GM19467 (cell line): ENCODE measurements around the gene NUDT21.
A peak's percentile ranks its signal among the peaks of the same experiment; 100 is the strongest.

Experiments used
- ATAC-seq: cut with Tn5 transposase; IDR thresholded peaks from one replicate; pipeline ENCODE4 v1.9.1; 2021; ENCODE audit warnings: mild to moderate bottlenecking, moderate library complexity; ENCODE audit not compliant: unreplicated experiment

NUDT21 gene

GRCh38 chr16:56463153-56463552 is 12.0 kb upstream of the NUDT21 start:
- ATAC-seq, result no peak

DNA sequence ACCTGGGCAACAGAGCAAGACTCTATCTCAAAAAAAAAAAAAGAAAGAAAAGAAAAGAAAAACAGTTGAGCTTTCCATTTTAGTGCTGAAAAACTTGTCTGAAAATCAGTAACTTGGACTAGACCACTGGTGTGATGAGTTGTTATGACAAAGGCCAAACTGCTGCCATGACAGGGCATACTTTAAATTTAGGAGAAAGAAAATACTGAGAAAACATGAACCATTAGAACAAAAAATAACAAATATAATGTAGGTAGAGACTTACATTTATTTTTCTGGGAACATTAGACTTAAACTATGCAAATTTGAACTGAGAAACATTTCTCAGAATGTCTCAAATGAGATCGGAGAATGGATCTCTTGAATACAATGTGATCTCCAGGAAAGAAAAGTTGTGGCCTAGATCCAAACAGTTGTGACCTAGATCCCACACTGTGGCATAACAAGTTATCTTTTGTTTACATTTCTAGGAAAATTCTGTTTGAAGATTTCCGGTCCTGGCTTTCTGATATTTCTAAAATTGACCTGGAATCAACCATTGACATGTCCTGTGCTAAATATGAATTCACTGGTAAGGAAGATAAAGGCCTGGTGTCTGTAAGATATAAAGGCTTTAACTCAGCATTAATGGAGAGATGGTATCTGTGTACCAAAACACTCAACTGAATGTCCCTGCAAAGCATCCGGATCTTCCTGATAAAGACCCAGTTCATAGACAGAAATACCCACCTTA is 11.1 kb upstream of the NUDT21 start:
- no peak for ATAC-seq

GRCh38 chr16:56460101-56460500 is 9.0 kb upstream of the NUDT21 start:
- ATAC-seq, result no peak

- no peak for ATAC-seq
Measured at GRCh38 chr16:56457927-56458470, 6.9 kb upstream of the NUDT21 start.

- peak; percentile 34 for ATAC-seq
Measured at GRCh38 chr16:56451753-56452689, 889 bp upstream of the NUDT21 start.

GRCh38 chr16:56450275-56450985 is 702 bp downstream of the NUDT21 start:
- peak; percentile 10 for ATAC-seq

GRCh38 chr16:56448005-56448404 is 3.1 kb downstream of the NUDT21 start:
- no peak for ATAC-seq

- ATAC-seq, result no peak
Measured at GRCh38 chr16:56447286-56447685, 3.8 kb downstream of the NUDT21 start.

GRCh38 chr16:56438038-56438437 is 13.1 kb downstream of the NUDT21 start:
- ATAC-seq, result no peak

- ATAC-seq, result no peak
Measured at GRCh38 chr16:56436258-56436657, 14.9 kb downstream of the NUDT21 start.

GRCh38 chr16:56428091-56428490 is 23.0 kb downstream of the NUDT21 start:
- no peak for ATAC-seq

DNA sequence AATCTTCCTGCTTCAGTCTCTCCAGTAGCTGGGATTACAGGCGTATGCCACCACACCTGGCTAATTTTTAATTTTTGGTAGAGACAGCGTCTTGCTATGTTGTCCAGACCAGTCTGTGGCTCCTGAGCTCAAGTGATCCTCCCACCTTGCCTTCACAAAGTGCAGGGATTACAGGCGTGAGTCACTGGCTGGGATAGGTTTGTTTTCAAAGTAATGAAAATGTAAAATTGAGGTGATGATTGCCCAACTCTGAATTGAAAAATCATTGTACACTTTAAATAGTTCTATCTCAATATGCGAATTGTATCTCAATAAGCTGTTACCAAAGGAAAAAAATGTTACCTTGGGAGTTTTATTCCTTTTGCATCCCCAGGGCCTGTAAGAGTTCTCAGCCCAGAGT is 24.5 kb downstream of the NUDT21 start:
- no peak for ATAC-seq

DNA sequence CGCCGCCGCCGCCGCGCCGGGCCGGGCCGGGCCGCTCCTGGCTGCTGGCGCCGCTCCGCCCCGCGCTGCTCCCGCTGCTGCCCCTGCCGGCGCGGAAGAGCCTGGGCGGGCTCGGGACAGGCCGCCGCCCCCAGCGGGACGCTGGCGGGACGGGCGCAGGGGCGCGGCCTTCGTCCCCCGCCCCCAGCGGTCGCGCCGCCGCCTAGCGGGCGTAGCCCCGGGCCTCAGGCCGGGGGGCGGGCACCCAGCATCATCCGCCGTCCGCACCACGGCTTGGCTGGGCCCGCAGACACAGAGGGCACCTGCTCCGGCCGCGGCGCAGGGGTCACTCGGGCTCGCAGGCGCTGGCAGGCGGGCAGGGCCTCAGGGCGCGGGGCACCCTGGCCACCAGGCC is 25.7 kb downstream of the NUDT21 start, which contains the start of gene AMFR:
TSS of gene AMFR (minus strand) at position 107 of the 394 bp plus-strand sequence. CDS start 218 bp downstream, outside the sequence.
- ATAC-seq, result peak; percentile 74

DNA sequence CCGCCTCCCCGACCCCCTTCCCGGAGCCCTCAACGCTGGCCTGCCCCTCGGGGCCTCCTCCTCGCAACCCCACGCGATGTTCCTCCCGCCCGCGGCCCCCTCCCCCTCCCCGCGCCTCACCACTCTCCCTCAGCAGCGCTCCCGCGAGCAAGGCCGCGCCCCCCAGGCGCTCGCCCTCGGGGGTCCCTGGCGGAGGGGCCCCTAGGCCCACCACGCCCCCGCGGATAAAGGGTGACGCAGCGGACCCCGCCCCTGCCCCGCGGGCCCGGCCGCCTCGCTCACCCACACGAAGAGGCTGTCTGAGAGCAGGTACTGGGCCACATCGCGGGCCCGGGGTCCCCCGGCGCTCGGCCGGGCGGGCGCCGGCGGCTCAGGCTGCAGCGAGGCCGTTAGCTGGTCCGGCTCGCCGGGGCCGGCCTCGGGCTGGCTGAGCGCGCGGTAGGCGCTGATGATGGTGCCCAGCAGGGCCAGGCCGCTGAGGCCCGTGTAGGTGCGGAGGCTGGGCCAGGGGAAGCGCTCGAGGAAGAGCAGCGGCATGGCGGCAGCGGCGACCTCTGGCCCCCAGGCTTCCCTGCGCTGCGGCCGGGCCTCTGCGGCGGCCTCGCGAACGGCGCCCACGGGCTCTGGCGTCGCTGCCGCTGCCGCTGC is 26.2 kb downstream of the NUDT21 start:
- ATAC-seq, result peak; percentile 27

DNA sequence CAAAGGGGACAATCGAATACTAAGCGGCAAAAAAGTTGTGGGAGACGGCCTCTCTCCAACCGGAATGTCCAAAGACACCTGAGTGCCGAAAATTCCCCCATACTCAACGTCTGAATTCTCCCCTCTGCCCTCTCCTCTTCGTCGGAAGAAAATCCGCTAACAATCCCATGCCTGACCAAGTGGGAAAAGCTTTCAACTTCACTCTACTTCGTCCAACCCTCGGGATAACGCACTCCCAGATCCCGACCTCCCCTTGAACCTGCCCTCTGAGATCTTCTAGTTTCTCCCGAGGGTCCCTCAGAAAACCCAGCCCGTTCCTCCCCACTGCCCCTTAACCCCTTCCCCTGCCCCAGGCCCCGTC is 26.7 kb downstream of the NUDT21 start:
- no peak for ATAC-seq

DNA sequence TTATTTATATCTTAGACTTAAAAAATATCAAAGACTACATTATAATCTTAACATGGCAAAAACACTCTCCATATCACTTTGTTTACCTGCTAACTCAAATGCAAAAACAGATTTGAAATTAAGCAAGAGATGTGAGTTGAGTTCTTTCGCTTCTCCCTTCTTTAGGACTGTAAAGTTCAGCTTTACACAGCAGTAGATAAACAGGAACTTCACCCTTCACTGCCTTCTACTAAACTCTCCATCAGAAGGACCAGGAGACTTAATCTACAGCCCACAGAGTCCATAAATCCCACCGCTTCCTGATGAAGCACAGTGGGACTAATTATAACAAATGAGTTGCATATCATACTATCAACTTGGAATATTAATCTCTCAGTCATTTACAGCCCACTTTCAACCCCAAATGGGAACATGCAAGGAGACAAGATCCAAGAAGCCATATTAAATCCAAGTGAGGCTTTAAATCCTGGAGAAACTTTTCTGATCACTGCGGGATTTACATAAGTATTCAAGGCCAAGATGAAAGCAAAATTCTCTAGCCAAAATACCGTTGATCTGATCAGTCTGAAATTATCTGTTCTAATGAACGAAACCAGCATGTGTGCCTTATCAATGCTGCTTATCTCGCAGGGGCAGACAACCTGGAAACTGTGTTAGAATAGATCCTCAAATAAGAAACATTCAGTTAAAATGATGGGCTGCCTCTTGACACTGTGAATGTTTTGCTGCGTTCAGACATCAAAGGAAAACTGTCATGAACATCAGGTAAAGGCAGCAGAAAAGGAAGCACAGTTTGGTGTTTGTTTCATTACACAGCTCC is 27.3 kb downstream of the NUDT21 start:
- ATAC-seq, result no peak

DNA sequence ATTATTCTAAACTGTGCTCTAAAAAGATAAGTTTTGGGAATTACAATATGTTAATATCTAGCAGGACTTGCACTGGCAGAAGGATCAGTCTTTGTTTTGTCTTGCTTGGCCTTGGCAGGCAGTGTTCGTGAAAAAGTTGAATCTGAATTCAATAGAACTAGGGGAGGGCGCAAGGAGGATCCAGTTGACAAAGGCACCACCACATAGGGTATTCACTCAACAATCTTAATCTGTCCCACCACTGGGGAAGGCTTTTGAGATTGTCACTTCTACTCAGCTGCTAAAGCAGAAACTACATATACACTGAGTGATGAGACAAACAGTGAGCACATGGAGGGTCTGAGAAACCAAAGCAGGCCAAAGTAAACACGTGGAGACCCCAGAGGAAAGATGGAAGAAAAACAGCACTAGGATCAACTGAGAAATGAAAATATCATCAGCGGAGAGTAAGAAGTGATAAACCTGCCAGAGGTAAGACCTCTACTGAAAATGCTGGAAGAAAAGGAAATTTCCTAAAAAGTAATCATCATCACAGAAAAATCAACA is 28.2 kb downstream of the NUDT21 start:
- ATAC-seq, result no peak

- ATAC-seq, result no peak
Measured at GRCh38 chr16:56421976-56422669, 29.0 kb downstream of the NUDT21 start.

- no peak for ATAC-seq
Measured at GRCh38 chr16:56421313-56421712, 29.8 kb downstream of the NUDT21 start.
